Gastrocnemius medialis (tissue), 4 donors: Measurements from ENCODE around the gene PRSS56. TPM values are rescaled to one million over a fixed set of nuclear protein-coding genes. Genes with fewer than 3 reads are reported as not detected.

Experiments used
- ATAC-seq, 2 donors: fragments of 150-250 bp; one replicate each; pipeline ENCODE4 v1.9.1; 2016
- DNase-seq, 2 donors: peaks; one replicate each; pipeline ENCODE4 v3.0.0-alpha.2; 2019
- H3K27ac ChIP-seq, 4 donors: fragments of 200-600 bp; sonication (generic); 1 replicate in 1 of 4; 2 replicates in 3 of 4; pipeline ENCODE4 v1.5.1; 2016 to 2018; ENCODE audit warnings: mild to moderate bottlenecking in 2 of 4, moderate library complexity in 1 of 4
- H3K27me3 ChIP-seq, 3 donors: fragments of 200-600 bp; sonication (generic) in 2 of 3; 1 replicate in 1 of 3; 2 replicates in 2 of 3; pipeline versions ENCODE4 v1.5.1 to v1.6.0; 2016 to 2019; ENCODE audit warnings: mild to moderate bottlenecking in 1 of 3, moderate library complexity in 1 of 3
- H3K36me3 ChIP-seq, 2 donors: fragments of 200-600 bp; sonication (generic) in 1 of 2; one replicate each; pipeline ENCODE4 v1.5.1; 2017 to 2018
- H3K4me1 ChIP-seq, 2 donors: fragments of 200-600 bp; sonication (generic) in 1 of 2; one replicate each; pipeline ENCODE4 v1.5.1; 2016 to 2017; ENCODE audit warnings: mild to moderate bottlenecking in 2 of 2
- H3K4me3 ChIP-seq, 4 donors: fragments of 200-600 bp; sonication (generic) in 3 of 4; 1 replicate in 1 of 4; 2 replicates in 3 of 4; pipeline ENCODE4 v1.5.1; 2016 to 2019; ENCODE audit warnings: mild to moderate bottlenecking in 2 of 4
- H3K9me3 ChIP-seq, 3 donors: fragments of 200-600 bp; sonication (generic) in 2 of 3; 1 replicate in 1 of 3; 2 replicates in 2 of 3; pipeline ENCODE4 v1.5.1; 2016 to 2019
- POLR2A ChIP-seq, 2 donors: fragments of 450-650 bp; IDR thresholded peaks; one replicate each; pipeline ENCODE4 v1.6.1; 2017; ENCODE audit warnings: antibody characterized with exemption in 2 of 2, mild to moderate bottlenecking in 2 of 2, moderate library complexity in 2 of 2
- in situ Hi-C, 4 donors: fragments of 200-750 bp; cut with MboI; loops; one replicate each; pipeline versions ENCODE4 v1.15.0 to v1.8.0; 2017; ENCODE audit warnings: low sequenced_read_pairs in 4 of 4
- intact Hi-C: fragments of 100-400 bp; cut with DNase I; formaldehyde crosslinking; loops from one replicate; pipeline ENCODE4 v1.15.1; 2023; ENCODE audit warnings: low total_unique reads
- total RNA-seq, 4 donors: library from RNA; depleted of rRNA; stranded (reverse); fragments of >200 nt; gene quantifications; one replicate each; pipeline versions ENCODE4 v1.1.0 to v1.2.3, GENCODE V29; 2016
- TF ChIP-seq, protein P1 (sequence below), 5 experiments: fragments of 450-650 bp in 3 of 5; fragments of 200-600 bp in 2 of 5; sonication (generic) in 2 of 5; IDR thresholded peaks in 4 of 5; conservative IDR thresholded peaks in 1 of 5; 1 replicate in 4 of 5; 2 replicates in 1 of 5; pipeline ENCODE4 v1.5.1; 2016 to 2019; ENCODE audit warnings: antibody characterized with exemption in 5 of 5, mild to moderate bottlenecking in 3 of 5, moderate library complexity in 3 of 5

The PRSS56 gene
- total RNA-seq, 4 donors from 2014 or later: 1.0 to 3.2 (median 2.2) TPM

DNA sequence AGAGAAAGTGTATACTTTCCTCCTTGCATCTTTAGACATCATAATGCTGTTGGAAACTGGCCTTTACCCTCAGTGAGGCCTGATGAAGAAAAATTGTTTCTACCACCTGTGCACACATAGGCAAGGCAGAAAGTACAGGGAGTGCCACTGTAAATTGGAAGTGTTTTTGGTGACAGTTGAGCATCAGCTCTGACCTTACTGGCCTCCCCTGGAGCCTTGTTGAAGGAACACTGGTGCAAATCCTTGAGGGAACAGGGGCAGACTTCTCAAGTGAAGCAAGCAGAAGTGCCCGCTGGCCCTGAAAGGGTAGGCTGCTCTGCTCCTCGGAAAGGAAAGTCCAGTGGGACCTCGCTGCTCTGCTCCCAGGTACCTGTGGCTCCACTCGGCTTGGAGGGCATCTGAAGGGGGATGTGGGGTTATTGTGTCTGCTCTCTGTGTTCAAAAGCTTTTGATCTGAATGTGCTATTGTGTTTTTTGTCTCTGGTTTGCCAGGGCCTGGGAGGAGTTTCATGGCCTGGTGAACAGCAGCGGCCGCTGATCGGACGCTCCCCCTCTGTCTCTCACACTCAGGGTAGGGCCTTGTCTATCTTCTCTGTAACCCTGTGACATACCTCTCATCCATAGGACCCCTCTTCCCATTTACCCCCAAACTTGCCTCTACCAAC is 53.7 kb downstream of the PRSS56 start:
- Histone ChIP-seq H3K27ac (peak overlapping the region; percentile 85 to 93 (median 88)), H3K4me1 (peaks cover 61 to 90% of the 10 kb centered on the region in 2 donors), H3K9me3 (no peaks in the 10 kb centered on the region), H3K36me3 (peaks cover 0 to 27% of the 10 kb centered on the region in 2 donors), H3K4me3 (peak overlapping the region in 3 of 4 donors; percentile 26 to 49 (median 30)), H3K27me3 (no peaks in the 10 kb centered on the region)
- in situ Hi-C loops (no loop called here), intact Hi-C loops (loop anchor here (2.0 kb wide), 2 partner anchors 15 to 23 kb away; partner anchors contain the start of genes EIF4E2 and TIGD1)
- peak; percentile 69 to 76 for DNase-seq
- TF ChIP-seq, protein P1, sequence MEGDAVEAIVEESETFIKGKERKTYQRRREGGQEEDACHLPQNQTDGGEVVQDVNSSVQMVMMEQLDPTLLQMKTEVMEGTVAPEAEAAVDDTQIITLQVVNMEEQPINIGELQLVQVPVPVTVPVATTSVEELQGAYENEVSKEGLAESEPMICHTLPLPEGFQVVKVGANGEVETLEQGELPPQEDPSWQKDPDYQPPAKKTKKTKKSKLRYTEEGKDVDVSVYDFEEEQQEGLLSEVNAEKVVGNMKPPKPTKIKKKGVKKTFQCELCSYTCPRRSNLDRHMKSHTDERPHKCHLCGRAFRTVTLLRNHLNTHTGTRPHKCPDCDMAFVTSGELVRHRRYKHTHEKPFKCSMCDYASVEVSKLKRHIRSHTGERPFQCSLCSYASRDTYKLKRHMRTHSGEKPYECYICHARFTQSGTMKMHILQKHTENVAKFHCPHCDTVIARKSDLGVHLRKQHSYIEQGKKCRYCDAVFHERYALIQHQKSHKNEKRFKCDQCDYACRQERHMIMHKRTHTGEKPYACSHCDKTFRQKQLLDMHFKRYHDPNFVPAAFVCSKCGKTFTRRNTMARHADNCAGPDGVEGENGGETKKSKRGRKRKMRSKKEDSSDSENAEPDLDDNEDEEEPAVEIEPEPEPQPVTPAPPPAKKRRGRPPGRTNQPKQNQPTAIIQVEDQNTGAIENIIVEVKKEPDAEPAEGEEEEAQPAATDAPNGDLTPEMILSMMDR (IDR thresholded peaks at IDR 0.05 in 4 of 5, conservative IDR thresholded peaks at IDR 0.05 in 1 of 5): no peak
- TF ChIP-seq POLR2A (IDR thresholded peaks at IDR 0.05): peak in 1 of 2 donors; percentile 41
- ATAC-seq: peak; percentile 49 to 65

DNA sequence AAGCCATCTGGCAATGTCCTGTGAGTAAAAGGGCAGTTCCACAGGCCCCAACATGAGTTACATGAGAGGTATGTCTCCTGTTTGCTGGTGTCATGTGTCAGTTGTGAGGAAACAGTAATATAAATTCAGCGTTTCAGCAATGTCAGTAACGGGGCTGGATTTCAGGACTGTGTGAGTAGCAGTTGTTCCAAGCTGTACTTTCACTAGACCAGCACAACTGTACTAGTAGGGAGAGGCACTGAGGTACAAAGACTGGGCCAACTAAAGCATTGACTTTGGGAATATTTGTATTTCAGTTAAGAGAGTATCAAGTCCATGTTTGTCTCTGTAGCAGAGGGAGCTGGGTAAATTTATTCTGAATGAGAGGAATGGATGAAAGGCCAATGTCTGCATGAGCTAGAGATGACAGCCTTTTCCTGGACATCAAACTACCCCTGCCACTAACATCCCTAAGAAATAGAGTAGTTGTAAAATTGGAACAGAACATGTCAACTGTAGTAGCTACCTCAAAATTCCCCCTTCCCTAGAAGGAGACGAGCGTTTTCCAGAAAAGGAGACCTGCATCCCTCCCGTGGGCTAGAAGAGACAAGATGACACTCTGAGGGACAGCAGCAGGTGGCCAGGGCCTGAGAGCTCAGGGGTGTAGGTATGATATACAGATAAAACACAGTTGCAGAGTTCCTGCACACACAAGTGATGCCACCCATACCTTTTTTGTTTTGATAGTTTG is 54.7 kb downstream of the PRSS56 start:
- Histone ChIP-seq H3K4me3 (peak overlapping the region in 3 of 4 donors; percentile 26 to 49 (median 30)), H3K4me1 (peaks cover 58 to 85% of the 10 kb centered on the region in 2 donors), H3K9me3 (no peaks in the 10 kb centered on the region), H3K36me3 (peaks cover 0 to 17% of the 10 kb centered on the region in 2 donors), H3K27ac (peak overlapping the region; percentile 85 to 93 (median 88)), H3K27me3 (no peaks in the 10 kb centered on the region)
- DNase-seq: peak; percentile 68 to 91
- in situ Hi-C loops: no loop called here
- intact Hi-C loops: loop anchor here (2.0 kb wide), 2 partner anchors 14 to 24 kb away; partner anchors contain the start of genes EIF4E2 and TIGD1
- TF ChIP-seq, protein P1 (IDR thresholded peaks at IDR 0.05 in 4 of 5, conservative IDR thresholded peaks at IDR 0.05 in 1 of 5): no peak
- TF ChIP-seq POLR2A (IDR thresholded peaks at IDR 0.05): peak in 1 of 2 donors; percentile 14
- peak; percentile 82 to 86 for ATAC-seq

Other genes starting within 250 kb of the PRSS56 start
- not detected for gene ALPP, start 141.6 kb upstream of the PRSS56 start, total RNA-seq
- not detected for gene ALPG, start 113.5 kb upstream of the PRSS56 start, total RNA-seq
- not detected for gene ALPI, start 64.2 kb upstream of the PRSS56 start, total RNA-seq
- 1 to 10 TPM in 1 of 4 donors, under 1 TPM in 2, not detected in 1; 0.51 to 1.5 (median 0.55) TPM for gene ECEL1, start 32.6 kb upstream of the PRSS56 start, total RNA-seq
- gene CHRND, start 5.8 kb downstream of the PRSS56 start, total RNA-seq: 100 to 1,000 TPM in 1 of 4 donors, 10 to 100 TPM in 3; 49.1 to 119 (median 81.1) TPM
- 10 to 100 TPM in 3 of 4 donors, 1 to 10 TPM in 1; 3.5 to 57.5 (median 24.6) TPM for gene CHRNG, start 19.3 kb downstream of the PRSS56 start, total RNA-seq
- gene TIGD1, start 30.2 kb downstream of the PRSS56 start, total RNA-seq: 1 to 10 TPM; 1.4 to 3.0 (median 2.1) TPM
- gene EIF4E2, start 30.3 kb downstream of the PRSS56 start, total RNA-seq: 100 to 1,000 TPM in 1 of 4 donors, 10 to 100 TPM in 3; 57.9 to 111 (median 71.2) TPM
- gene EFHD1, start 113.2 kb downstream of the PRSS56 start, total RNA-seq: 10 to 100 TPM; 13.4 to 29.0 (median 13.9) TPM
- 10 to 100 TPM; 55.7 to 87.8 (median 66.1) TPM for gene GIGYF2, start 176.9 kb downstream of the PRSS56 start, total RNA-seq